GM18502 (cell line): ENCODE data around the gene WDR36.

Source experiments
- ATAC-seq: cut with Tn5 transposase; IDR thresholded peaks from one replicate; pipeline ENCODE4 v1.9.1; 2021; ENCODE audit warnings: mild to moderate bottlenecking; ENCODE audit not compliant: unreplicated experiment, poor library complexity

WDR36 gene

DNA sequence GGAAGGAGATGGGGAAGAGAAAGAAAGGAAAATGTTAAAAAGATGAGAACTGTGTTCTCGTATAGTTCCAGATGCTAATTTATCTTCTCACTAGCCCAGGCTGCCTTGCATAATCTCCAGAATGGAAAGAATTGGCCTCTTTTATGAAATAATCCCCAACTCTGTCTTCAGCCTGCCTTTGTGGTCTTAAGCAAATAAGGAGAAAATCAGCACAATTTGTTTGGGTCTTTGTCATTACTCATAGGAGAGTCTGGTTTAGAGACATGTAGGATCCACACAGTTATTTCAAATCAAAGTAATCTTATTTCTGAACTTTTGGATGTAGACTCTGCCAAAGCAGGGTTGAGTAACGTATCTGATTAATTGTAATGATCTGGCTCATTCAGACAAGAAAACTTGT lies 81.3 kb downstream of the WDR36 start:
- no peak for ATAC-seq
